Measurements from ENCODE around the gene FBLN2.

FBLN2 gene

DNA sequence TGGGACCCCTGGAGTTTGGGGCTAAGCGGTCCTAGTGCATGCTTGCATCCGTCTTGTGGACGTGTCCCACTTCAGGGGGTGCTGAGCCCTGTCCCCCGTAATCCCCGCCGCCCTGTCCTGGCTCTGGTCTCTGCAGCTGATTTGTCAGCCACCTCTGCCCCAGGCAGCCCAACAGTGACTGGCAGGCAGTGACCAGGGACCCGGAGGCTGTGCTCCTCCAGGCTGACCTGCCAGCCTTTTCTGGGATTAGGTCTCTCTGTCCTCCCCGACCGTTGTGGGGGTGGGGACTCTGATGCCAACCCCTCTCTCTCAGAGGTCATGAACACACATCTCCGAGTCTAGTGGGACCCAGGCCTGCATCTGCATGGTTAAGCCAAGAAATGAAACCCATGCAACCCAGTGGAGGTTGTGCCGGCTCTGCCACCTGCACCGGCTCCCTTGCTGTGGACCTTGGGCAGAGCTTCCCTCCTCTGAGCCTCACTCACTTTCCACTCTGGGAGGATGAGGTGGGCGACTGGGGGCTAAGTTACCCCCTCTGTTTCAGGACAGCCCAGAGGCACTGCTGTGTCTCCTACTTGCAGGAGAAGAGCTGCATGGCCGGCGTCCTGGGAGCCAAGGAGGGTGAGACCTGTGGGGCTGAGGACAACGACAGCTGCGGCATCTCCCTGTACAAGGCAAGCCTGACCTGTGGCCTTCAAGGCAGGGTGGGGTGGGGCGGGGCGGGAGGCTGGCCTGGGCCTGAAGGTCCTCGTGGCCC, 60.2 kb downstream of the FBLN2 start:
- DNase-seq: no peak

DNA sequence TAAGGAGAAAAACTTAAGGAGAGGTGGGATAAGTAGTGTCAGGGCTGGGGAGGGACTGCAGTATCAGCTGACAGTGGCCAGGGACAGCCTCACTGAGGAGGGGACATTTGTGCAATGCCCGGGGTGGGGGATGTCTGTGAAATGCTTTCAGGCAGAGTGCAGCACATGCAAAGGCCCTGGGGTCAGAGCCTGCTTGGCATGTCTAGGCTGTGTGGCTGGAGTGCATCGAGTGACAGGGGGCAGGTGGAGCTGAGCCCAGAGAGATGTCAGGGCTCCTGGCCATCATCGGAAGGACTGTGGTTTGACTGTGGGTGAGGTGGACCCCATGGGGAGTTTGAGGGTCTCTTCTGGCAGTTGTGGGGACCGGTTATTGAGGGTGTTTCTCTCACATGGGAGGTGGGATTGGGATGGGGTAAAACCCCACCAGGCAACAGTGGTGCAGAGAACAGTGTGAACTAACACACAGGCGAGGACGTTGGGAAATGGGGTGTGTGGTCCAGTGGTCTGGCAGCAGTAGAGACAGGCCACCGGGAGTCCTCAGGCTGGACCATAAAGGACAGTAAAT, 61.2 kb downstream of the FBLN2 start:
- no peak for DNase-seq

GRCh38 chr3:13611221-13611620, 62.3 kb downstream of the FBLN2 start:
- DNase-seq: no peak

DNA sequence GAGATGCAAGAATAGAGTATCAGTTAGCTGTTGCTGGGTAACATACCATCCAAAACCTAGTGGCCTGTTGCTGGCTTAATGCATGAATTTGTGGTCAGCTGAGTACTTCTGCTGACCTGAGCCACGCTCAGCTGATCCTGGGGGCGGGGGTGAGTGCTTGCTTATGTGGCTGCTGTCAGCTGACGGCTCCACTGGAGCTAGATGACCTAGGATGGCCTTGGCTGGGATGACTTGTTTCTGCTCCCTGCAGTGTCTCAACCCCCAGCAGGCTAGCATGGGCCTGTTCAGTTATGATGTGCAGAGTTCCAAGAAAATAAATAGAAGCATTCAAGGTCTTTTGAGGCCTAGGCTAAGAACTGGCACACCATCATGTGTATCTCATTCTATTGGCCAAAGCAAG, 63.9 kb downstream of the FBLN2 start:
- DNase-seq: no peak

- no peak for DNase-seq
Observed at GRCh38 chr3:13613343-13614190, 64.6 kb downstream of the FBLN2 start.

DNA sequence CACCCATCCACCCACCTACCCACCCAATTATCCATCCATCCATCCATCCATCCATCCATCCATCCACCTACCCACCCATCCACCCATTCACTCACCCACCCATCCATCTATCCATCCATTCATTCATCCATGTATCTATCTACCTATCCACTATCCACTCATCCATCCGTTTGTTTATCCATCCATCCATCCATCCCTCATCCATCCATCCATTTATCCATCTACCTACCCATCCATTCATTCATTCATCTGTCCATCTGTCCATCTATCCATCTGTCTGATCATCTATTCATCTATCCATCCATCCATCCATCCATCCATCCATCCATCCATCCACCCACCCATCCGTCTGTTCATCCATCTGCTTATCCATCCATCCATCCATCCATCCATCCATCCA, 65.7 kb downstream of the FBLN2 start:
- DNase-seq: no peak

- DNase-seq: no peak
Observed at GRCh38 chr3:13615019-13615528, 66.1 kb downstream of the FBLN2 start.

DNA sequence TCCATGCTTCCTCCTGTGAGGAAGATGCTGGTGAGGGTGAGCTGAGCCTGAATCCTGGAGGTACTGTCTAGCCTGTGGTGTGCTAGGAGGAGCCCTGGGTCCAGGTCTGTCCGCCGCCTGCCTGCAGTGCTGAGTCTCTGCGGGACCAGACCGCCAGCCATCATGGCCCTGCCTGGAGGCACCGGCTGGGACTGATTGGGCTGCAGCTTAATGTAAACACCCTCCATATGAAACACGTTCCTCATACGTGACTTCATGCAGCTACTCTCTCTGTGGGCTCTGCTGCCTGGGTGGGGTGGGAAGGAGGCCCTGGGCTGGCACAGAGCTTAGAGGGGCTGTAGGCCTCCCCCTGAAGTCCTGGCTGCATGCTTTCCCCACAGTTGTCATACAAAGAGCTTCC, 67.4 kb downstream of the FBLN2 start:
- DNase-seq: no peak

DNA sequence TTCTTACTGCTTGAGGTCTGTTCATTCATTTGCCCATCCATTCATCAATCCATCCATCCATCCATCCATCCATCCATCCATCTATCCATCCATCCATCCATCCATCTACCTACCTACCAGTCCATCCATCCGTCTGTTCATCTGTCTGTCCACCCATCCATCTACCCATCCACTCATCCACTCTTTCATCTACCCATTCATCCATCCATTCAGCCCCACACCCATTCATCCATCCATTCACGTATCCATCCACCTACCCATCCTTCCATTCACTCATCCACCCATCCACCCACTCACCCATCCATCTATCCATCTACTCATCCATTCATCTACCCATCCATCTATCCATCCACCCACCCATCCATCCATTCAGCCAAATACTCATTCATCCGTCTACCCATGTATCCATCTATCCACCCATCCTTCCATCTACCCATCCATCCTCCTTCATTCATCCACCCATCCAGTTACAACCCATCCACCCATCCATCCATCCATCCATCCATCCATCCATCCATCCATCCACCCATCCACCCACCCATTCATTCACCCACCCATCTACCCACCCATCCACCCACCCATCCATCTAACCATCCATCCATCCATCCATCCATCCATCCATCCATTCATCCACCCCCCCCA, 68.3 kb downstream of the FBLN2 start:
- no peak for DNase-seq

DNA sequence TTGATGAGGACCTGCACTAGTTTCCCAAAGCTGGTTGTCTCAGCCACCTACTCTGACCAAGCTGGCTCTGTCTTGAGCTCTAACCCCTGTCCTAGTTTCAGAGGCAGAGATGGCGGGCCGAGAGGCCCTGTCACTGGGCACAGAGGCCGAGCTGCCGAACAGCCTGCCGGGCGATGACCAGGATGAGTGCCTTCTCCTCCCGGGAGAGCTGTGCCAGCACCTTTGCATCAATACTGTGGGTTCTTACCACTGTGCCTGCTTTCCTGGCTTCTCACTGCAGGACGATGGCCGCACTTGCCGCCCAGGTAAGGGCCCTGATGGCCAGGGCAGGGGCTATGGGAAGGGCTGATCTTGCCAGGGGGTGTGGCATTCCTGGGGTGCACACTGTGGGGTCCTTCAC, 69.1 kb downstream of the FBLN2 start:
- no peak for DNase-seq

DNA sequence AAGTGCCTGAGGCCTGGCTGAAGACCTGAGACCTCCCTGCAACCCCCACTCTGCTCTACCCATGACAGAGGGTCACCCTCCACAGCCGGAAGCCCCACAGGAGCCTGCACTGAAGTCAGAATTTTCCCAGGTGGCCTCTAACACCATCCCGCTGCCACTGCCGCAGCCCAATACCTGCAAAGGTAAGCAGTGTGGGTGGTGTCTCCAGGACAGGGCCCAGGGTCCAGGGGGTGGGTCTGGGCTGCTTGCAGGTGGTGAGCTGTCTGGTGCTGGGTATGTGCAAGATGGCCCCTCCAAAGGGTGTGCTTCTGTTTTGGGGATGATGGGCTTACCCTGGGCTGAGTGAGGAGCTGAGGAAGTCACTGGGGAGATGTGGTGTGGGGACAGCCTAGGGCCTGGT, 69.9 kb downstream of the FBLN2 start:
- DNase-seq: no peak

GRCh38 chr3:13619661-13620230, 70.8 kb downstream of the FBLN2 start:
- no peak for DNase-seq

DNA sequence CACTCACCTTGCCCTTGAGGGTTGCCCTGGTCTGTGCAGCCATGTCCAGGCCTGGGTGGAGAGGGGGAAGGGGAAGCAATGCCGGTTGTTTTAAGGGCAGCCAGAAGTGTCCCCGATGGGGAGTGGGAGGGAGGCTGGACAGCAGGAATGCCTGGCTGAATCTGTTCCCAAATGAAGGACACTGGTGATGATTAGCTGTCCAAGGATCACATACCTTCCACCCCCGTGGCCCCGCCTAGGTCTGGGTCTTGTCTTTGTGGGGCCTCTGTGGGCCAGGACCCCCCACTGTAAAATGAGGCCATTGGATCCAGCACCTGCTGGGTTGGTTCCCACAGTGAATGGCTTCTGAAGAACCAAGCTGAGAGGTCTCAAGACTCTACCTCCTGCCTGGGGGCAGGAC, 71.4 kb downstream of the FBLN2 start:
- DNase-seq: no peak

GRCh38 chr3:13620776-13621365, 71.9 kb downstream of the FBLN2 start:
- no peak for DNase-seq

- DNase-seq: peak; percentile 50
Observed at GRCh38 chr3:13621381-13622221, 72.7 kb downstream of the FBLN2 start.

DNA sequence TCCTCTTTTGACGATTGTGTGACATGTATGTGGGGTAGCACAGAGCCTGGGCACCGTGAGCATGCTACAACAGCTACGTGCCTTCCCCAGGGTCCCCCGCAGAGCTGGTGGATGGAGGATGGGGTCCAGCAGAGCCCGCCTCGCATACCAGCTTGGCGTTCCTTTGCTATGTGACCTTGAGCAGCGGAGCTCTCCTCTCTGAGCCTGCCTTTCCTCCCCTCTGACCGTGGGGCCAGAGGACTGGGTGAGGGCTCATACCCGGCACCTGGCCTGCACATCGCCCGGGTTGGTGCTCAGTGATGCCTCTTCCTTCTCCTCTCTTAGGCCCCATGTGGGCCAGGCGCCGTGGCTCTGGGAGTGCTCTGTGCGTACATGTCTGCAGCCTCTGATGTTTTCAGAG, 73.4 kb downstream of the FBLN2 start:
- no peak for DNase-seq

DNA sequence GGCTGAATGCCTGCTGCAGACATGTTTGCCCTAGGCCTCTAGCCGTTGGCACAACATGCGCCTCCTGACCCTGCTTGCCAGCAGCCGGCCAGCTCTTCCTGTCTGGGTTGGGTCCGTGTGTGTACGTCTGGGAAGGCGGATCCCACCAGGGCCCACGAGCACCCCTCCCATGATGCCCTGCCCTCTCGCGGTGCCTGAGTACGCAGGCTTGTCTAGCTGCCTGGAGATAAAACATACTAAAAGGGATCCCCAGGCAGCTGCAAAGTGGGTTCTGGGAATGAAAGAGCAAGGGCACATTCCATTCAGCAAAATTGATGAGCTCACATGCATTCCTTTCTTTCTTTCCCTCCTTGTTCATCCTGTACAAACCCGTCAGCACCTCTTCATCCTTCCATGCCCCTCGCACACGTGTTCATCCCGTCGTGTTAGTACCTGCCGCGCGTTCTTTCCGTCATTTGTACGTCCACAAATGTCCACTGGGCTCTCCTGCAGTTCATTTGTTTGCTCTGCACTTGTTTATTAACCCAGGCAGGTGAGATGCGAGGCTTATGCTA, 74.3 kb downstream of the FBLN2 start:
- no peak for DNase-seq

- DNase-seq: no peak
Observed at GRCh38 chr3:13624021-13624420, 75.1 kb downstream of the FBLN2 start.

DNA sequence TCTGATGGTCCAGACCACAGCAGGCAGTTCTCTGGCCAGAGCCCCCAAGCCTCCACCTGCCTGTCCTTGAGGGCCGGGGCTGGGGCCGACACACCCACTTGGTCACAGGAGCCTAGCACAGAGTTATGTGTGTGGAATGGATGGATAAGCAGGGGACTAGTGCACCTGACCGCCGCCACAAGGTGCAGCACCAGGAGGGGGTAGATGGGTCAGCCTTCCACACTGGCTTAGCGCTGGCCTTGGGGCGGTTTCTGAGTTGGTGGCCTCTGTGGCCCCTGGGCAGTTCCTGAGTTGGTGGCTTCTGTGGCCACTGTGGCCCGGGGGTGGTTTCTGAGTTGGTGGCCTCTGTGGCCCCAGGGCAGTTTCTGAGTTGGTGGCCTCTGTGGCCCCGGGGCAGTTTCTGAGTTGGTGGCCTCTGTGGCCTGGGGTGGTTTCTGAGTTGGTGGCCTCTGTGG, 75.8 kb downstream of the FBLN2 start:
- no peak for DNase-seq

GRCh38 chr3:13626396-13626795, 77.5 kb downstream of the FBLN2 start:
- no peak for DNase-seq

GRCh38 chr3:13626915-13627460, 78.1 kb downstream of the FBLN2 start:
- DNase-seq: no peak

Data from CD4-positive, alpha-beta T cell treated with Interferon gamma for 1 hour (primary cell).